Esophagus muscularis mucosa (tissue), 4 donors: ENCODE measurements around the gene ME3.

Experiments
- EP300 ChIP-seq: sonication (generic); formaldehyde crosslinking; IDR thresholded peaks from one replicate; pipeline ENCODE4 v1.6.1; 2017; ENCODE audit warnings: antibody characterized with exemption
- POLR2A ChIP-seq: fragments of 450-650 bp; IDR thresholded peaks from one replicate; pipeline ENCODE4 v1.6.1; 2017; ENCODE audit warnings: antibody characterized with exemption, moderate library complexity, mild to moderate bottlenecking, low read depth
- POLR2AphosphoS5 ChIP-seq, 2 donors: sonication (generic); formaldehyde crosslinking; IDR thresholded peaks; one replicate each; pipeline ENCODE4 v1.6.1; 2017; ENCODE audit warnings: antibody characterized with exemption in 2 of 2
- TF ChIP-seq, protein P1 (sequence below), 3 experiments: fragments of 200-600 bp in 2 of 3; fragments of 450-650 bp in 1 of 3; sonication (generic) in 2 of 3; IDR thresholded peaks; one replicate each; pipeline ENCODE4 v1.5.1; 2017 to 2019; ENCODE audit warnings: antibody characterized with exemption in 3 of 3, mild to moderate bottlenecking in 2 of 3, moderate library complexity in 1 of 3

- TF ChIP-seq, protein P1, sequence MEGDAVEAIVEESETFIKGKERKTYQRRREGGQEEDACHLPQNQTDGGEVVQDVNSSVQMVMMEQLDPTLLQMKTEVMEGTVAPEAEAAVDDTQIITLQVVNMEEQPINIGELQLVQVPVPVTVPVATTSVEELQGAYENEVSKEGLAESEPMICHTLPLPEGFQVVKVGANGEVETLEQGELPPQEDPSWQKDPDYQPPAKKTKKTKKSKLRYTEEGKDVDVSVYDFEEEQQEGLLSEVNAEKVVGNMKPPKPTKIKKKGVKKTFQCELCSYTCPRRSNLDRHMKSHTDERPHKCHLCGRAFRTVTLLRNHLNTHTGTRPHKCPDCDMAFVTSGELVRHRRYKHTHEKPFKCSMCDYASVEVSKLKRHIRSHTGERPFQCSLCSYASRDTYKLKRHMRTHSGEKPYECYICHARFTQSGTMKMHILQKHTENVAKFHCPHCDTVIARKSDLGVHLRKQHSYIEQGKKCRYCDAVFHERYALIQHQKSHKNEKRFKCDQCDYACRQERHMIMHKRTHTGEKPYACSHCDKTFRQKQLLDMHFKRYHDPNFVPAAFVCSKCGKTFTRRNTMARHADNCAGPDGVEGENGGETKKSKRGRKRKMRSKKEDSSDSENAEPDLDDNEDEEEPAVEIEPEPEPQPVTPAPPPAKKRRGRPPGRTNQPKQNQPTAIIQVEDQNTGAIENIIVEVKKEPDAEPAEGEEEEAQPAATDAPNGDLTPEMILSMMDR (IDR thresholded peaks at IDR 0.05), result no peak
- TF ChIP-seq POLR2A, result no peak
- no peak for TF ChIP-seq EP300
- no peak for TF ChIP-seq POLR2AphosphoS5 (IDR thresholded peaks at IDR 0.05)
Observed at GRCh38 chr11:86444981-86445380, 227.4 kb downstream of the ME3 start.
